Neural cell (in vitro differentiated cells): ENCODE measurements around the gene IKZF5. TPM values are rescaled to one million over a fixed set of nuclear protein-coding genes. Genes with fewer than 3 reads are reported as not detected.

Experiments used
- H2AFZ ChIP-seq: fragments of 200-600, 300-800 bp; sonication (generic), shearing (Covaris generic); 2 replicates; pipeline ENCODE4 v1.6.0; 2014; ENCODE audit warnings: low read depth, mild to moderate bottlenecking, antibody characterized with exemption, low read length, moderate library complexity
- H3F3A ChIP-seq: fragments of 200-600 bp; shearing (Covaris generic); 2 replicates; pipeline ENCODE4 v1.6.1; 2016; ENCODE audit warnings: mild to moderate bottlenecking, moderate library complexity, mixed read lengths, antibody characterized with exemption, low read length; ENCODE audit not compliant: insufficient read depth, poor library complexity, severe bottlenecking
- H3K27ac ChIP-seq: fragments of 200-600, 300-800 bp; sonication (generic), shearing (Covaris generic); 2 replicates; pipeline ENCODE4 v1.5.1; 2014; ENCODE audit warnings: mild to moderate bottlenecking, low read length, moderate library complexity
- H3K27me3 ChIP-seq: fragments of 300-800, 200-600 bp; sonication (generic), shearing (Covaris generic); 2 replicates; pipeline ENCODE4 v1.6.0; 2014; ENCODE audit warnings: mild to moderate bottlenecking, low read depth, low read length, moderate library complexity; ENCODE audit not compliant: insufficient read depth
- H3K36me3 ChIP-seq: fragments of 300-800, 200-600 bp; sonication (generic), shearing (Covaris generic); 2 replicates; pipeline ENCODE4 v1.5.1; 2014; ENCODE audit warnings: mild to moderate bottlenecking, antibody characterized with exemption, low read length, moderate library complexity; ENCODE audit not compliant: insufficient read depth
- H3K4me2 ChIP-seq: fragments of 300-800, 200-600 bp; sonication (generic), shearing (Covaris generic); 2 replicates; pipeline ENCODE4 v1.6.0; 2014; ENCODE audit warnings: mild to moderate bottlenecking, low read length
- H3K4me3 ChIP-seq: fragments of 300-800, 200-600 bp; sonication (generic), shearing (Covaris generic); 2 replicates; pipeline ENCODE4 v1.5.1; 2014; ENCODE audit warnings: mild to moderate bottlenecking, low read length, moderate library complexity
- H3K79me2 ChIP-seq: fragments of 200-600 bp; shearing (Covaris generic); replicated peaks from 2 replicates; pipeline ENCODE4 v1.6.0; 2014; ENCODE audit warnings: mild to moderate bottlenecking, low read length, moderate library complexity; ENCODE audit not compliant: insufficient read depth
- H3K9ac ChIP-seq: fragments of 300-800, 200-600 bp; sonication (generic), shearing (Covaris generic); 2 replicates; pipeline ENCODE4 v1.6.1; 2016; ENCODE audit warnings: mild to moderate bottlenecking, low read length, mixed read lengths
- H3K9me2 ChIP-seq: fragments of 200-600 bp; shearing (Covaris generic); 2 replicates; pipeline ENCODE4 v1.6.1; 2016; ENCODE audit warnings: mild to moderate bottlenecking, low read length, mixed read lengths; ENCODE audit not compliant: insufficient read depth
- H3K9me3 ChIP-seq: fragments of 200-600, 300-800 bp; sonication (generic), shearing (Covaris generic); 2 replicates; pipeline ENCODE4 v1.6.1; 2016; ENCODE audit warnings: mild to moderate bottlenecking, mixed run types, low read length, moderate library complexity, mixed read lengths
- H4K20me1 ChIP-seq: fragments of 200-600 bp; shearing (Covaris generic); 2 replicates; pipeline ENCODE4 v1.6.1; 2016; ENCODE audit warnings: mild to moderate bottlenecking, mixed run types; ENCODE audit not compliant: insufficient read depth
- EP300 ChIP-seq: fragments of 450-650 bp; conservative IDR thresholded peaks from 2 replicates; pipeline ENCODE4 v1.6.1; 2014; ENCODE audit warnings: antibody characterized with exemption, mild to moderate bottlenecking, moderate library complexity; ENCODE audit not compliant: poor library complexity, severe bottlenecking
- EZH2 ChIP-seq: fragments of 200-600, 300-800 bp; shearing (Covaris generic), sonication (generic); IDR thresholded peaks from 2 replicates; pipeline ENCODE4 v1.6.1; 2014; ENCODE audit warnings: antibody characterized with exemption, low read length, borderline replicate concordance, mild to moderate bottlenecking; ENCODE audit not compliant: insufficient read depth, poor library complexity, severe bottlenecking
- MXI1 ChIP-seq: fragments of 450-650 bp; conservative IDR thresholded peaks from 2 replicates; pipeline ENCODE4 v1.6.1; 2014; ENCODE audit warnings: antibody characterized with exemption, mild to moderate bottlenecking; ENCODE audit not compliant: poor library complexity, severe bottlenecking
- POLR2AphosphoS5 ChIP-seq: IDR thresholded peaks from 2 replicates; pipeline ENCODE4 v1.6.1; 2012
- RAD21 ChIP-seq: fragments of 450-650 bp; conservative IDR thresholded peaks from 2 replicates; pipeline ENCODE4 v1.6.1; 2014; ENCODE audit warnings: antibody characterized with exemption, mild to moderate bottlenecking, moderate library complexity
- REST ChIP-seq: IDR thresholded peaks from 2 replicates; pipeline ENCODE4 v1.6.1; 2012; ENCODE audit warnings: borderline replicate concordance
- SMC3 ChIP-seq: fragments of 450-650 bp; conservative IDR thresholded peaks from 2 replicates; pipeline ENCODE4 v1.6.1; 2014; ENCODE audit warnings: antibody characterized with exemption, mild to moderate bottlenecking, moderate library complexity; ENCODE audit not compliant: poor library complexity
- TAF1 ChIP-seq: IDR thresholded peaks from 2 replicates; pipeline ENCODE4 v1.6.1; 2012; ENCODE audit warnings: low read depth
- polyA plus RNA-seq: library from polyadenylated mRNA; depleted of rRNA; stranded (reverse); fragments of >200 nt; gene quantifications from 2 replicates; pipeline ENCODE4 v1.2.3, GENCODE V29; 2014
- TF ChIP-seq, protein P1 (sequence below): fragments of 450-650 bp; IDR thresholded peaks from 2 replicates; pipeline ENCODE4 v1.5.1; 2014; ENCODE audit warnings: antibody characterized with exemption, mild to moderate bottlenecking, moderate library complexity; ENCODE audit not compliant: poor library complexity, severe bottlenecking

Gene IKZF5
- polyA plus RNA-seq, 1 donor from 2014 or later = 11.0 TPM

DNA sequence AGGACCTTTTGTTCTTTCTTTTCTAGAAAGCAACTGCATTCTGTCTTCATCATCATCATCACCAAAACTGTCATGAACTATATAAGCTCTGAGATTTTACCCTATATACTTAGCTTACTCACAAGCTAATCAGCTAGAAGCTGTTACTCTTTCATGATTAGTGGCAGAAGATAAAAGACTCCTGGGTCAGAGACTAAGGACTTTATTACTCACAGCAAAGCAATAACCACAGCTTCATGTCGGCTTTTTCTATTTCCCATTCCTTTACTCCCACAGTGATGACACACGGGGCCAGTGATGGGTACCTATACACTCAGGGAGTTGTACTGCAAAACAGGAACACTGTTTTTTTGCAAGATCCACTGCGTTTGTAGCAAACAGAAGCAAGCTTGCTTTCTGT is 46.2 kb downstream of the IKZF5 start:
- H3K9me2 ChIP-seq = no peaks in the 10 kb centered on the region
- H2AFZ ChIP-seq = no peak overlapping the region
- H4K20me1 ChIP-seq = no peaks in the 10 kb centered on the region
- H3K9me3 ChIP-seq = no peaks in the 10 kb centered on the region
- H3K27ac ChIP-seq = no peak overlapping the region
- H3K27me3 ChIP-seq = no peaks in the 10 kb centered on the region
- H3K79me2 ChIP-seq = no peaks in the 10 kb centered on the region
- H3F3A ChIP-seq = no peaks in the 10 kb centered on the region
- H3K36me3 ChIP-seq = no peaks in the 10 kb centered on the region
- TF ChIP-seq RAD21 (no peak), REST (no peak), TAF1 (no peak), EZH2 (no peak), MXI1 (no peak), POLR2AphosphoS5 (no peak), EP300 (no peak), SMC3 (no peak)
- TF ChIP-seq, protein P1, sequence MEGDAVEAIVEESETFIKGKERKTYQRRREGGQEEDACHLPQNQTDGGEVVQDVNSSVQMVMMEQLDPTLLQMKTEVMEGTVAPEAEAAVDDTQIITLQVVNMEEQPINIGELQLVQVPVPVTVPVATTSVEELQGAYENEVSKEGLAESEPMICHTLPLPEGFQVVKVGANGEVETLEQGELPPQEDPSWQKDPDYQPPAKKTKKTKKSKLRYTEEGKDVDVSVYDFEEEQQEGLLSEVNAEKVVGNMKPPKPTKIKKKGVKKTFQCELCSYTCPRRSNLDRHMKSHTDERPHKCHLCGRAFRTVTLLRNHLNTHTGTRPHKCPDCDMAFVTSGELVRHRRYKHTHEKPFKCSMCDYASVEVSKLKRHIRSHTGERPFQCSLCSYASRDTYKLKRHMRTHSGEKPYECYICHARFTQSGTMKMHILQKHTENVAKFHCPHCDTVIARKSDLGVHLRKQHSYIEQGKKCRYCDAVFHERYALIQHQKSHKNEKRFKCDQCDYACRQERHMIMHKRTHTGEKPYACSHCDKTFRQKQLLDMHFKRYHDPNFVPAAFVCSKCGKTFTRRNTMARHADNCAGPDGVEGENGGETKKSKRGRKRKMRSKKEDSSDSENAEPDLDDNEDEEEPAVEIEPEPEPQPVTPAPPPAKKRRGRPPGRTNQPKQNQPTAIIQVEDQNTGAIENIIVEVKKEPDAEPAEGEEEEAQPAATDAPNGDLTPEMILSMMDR = no peak
- H3K9ac ChIP-seq = no peak overlapping the region
- no peak overlapping the region for H3K4me3 ChIP-seq
- no peak overlapping the region for H3K4me2 ChIP-seq

DNA sequence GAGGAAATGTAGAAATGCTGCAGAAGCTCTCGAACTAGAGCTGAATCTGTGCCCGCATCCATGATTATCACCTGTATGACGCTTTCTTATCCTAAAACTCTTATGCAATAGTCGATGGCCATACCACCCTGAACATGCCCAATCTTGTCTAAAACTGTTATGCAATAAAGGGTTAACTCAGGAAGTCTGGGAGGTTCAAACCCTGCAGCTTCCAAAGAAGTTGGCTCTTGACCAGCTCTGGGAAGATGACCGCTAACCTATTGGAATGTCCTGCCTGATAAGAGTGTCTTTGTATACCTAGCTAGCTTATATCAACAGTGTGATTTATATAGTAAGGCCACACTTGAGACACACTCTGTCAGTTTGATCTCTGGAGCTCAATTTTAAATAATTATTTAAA is 51.1 kb downstream of the IKZF5 start:
- H3F3A ChIP-seq = no peaks in the 10 kb centered on the region
- no peak overlapping the region for H3K4me2 ChIP-seq
- H3K9ac ChIP-seq = no peak overlapping the region
- H4K20me1 ChIP-seq = no peaks in the 10 kb centered on the region
- no peaks in the 10 kb centered on the region for H3K79me2 ChIP-seq
- no peaks in the 10 kb centered on the region for H3K9me2 ChIP-seq
- no peak overlapping the region for H2AFZ ChIP-seq
- no peak overlapping the region for H3K4me3 ChIP-seq
- peaks cover 6% of the 10 kb centered on the region for H3K9me3 ChIP-seq
- no peak overlapping the region for H3K27ac ChIP-seq
- no peaks in the 10 kb centered on the region for H3K36me3 ChIP-seq
- H3K27me3 ChIP-seq = no peaks in the 10 kb centered on the region
- no peak for TF ChIP-seq MXI1
- TF ChIP-seq, protein P1 = no peak
